RWPE2 (cell line): ENCODE results near the gene OR6S1.

Experiments
- ATAC-seq: fragments of 200-7000 bp; cut with Tn5 transposase; 3 replicates; pipeline ENCODE4 v1.9.1; 2021; ENCODE audit warnings: low read depth
- DNase-seq: peaks from one replicate; pipeline ENCODE4 v3.0.0-alpha.2; 2020; ENCODE audit warnings: low spot score
- H3K27ac ChIP-seq: fragments of 450-650 bp; 2 replicates; pipeline ENCODE4 v1.5.1; 2017; ENCODE audit warnings: mild to moderate bottlenecking; ENCODE audit not compliant: poor library complexity, severe bottlenecking
- H3K27me3 ChIP-seq: fragments of 250-450 bp; sonication (Bioruptor Pico); 2 replicates; pipeline ENCODE4 v1.5.1; 2021; ENCODE audit warnings: mild to moderate bottlenecking, moderate library complexity; ENCODE audit not compliant: insufficient read depth, poor library complexity, severe bottlenecking
- H3K36me3 ChIP-seq: fragments of 250-450 bp; sonication (Bioruptor Pico); 2 replicates; pipeline ENCODE4 v1.5.1; 2020; ENCODE audit warnings: low read depth, mild to moderate bottlenecking, moderate library complexity
- H3K4me1 ChIP-seq: fragments of 250-450 bp; sonication (Bioruptor Pico); 2 replicates; pipeline ENCODE4 v1.5.1; 2021; ENCODE audit warnings: mild to moderate bottlenecking, moderate library complexity; ENCODE audit not compliant: insufficient read depth, poor library complexity, severe bottlenecking
- H3K4me3 ChIP-seq: fragments of 250-450 bp; sonication (Bioruptor Pico); 2 replicates; pipeline ENCODE4 v1.5.1; 2021; ENCODE audit warnings: mild to moderate bottlenecking, moderate library complexity; ENCODE audit not compliant: severe bottlenecking
- H3K9me3 ChIP-seq: fragments of 250-450 bp; sonication (Bioruptor Pico); 2 replicates; pipeline ENCODE4 v1.5.1; 2021; ENCODE audit warnings: mild to moderate bottlenecking, moderate library complexity; ENCODE audit not compliant: severe bottlenecking
- CTCF ChIP-seq: fragments of 450-650 bp; IDR thresholded peaks from one replicate; pipeline ENCODE4 v1.5.1; 2017; ENCODE audit warnings: mild to moderate bottlenecking, moderate library complexity; ENCODE audit not compliant: poor library complexity, severe bottlenecking

The OR6S1 gene

DNA sequence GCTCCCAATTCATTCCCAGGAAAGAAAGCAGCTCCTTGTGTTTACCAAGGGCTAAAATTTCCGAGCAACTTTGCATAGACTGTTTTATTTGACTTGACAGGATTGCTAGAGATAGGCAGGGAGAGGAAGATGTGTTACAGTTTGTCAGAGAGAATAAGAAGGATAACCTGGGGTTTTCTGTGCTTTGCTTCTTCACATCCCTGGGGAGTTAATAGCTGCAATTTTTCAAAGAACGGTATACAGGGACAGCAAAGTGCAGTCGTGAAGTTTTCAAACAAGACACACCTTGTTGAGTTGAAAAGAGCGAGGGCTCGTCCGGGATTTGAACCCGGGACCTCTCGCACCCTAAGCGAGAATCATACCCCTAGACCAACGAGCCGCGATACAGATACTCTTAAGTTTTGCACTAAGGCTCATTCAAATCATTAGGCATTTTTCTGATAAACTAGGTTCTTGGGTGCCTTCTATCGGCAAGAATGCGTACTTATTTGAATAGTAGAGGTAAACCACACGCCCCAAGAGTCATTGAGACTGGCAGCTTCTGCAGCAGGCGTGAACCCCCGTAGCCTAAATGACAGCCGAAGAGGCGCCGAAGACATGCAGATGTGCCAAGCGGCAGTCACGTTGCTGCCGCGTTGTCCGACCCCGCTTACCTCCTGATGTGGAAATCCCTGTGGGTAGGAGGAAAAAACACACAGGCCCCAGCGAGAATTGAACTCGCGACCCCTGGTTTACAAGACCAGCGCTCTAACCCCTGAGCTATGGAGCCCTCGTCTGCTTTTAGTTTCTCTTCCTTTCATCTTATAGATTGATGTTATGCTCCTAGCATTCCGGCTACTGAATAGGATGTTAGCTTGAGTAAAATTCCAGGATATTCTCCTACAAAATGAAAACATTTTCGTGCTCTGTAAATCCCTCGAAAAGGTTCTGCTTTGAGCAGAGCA, 28.1 kb downstream of the OR6S1 start:
- H3K4me3 ChIP-seq, result peak overlapping the region; percentile 52
- H3K9me3 ChIP-seq, result no peaks in the 10 kb centered on the region
- peak; percentile 79 for ATAC-seq
- DNase-seq, result peak; percentile 94
- no peaks in the 10 kb centered on the region for H3K27me3 ChIP-seq
- H3K27ac ChIP-seq, result peak overlapping the region; percentile 71
- TF ChIP-seq CTCF, result peak; percentile 95
- no peaks in the 10 kb centered on the region for H3K36me3 ChIP-seq
- peaks cover 12% of the 10 kb centered on the region for H3K4me1 ChIP-seq

GRCh38 chr14:20612403-20612802, 29.1 kb downstream of the OR6S1 start:
- no peaks in the 10 kb centered on the region for H3K36me3 ChIP-seq
- H3K27ac ChIP-seq, result no peak overlapping the region
- H3K9me3 ChIP-seq, result no peaks in the 10 kb centered on the region
- peaks cover 12% of the 10 kb centered on the region for H3K4me1 ChIP-seq
- no peak for ATAC-seq
- no peaks in the 10 kb centered on the region for H3K27me3 ChIP-seq
- no peak for TF ChIP-seq CTCF
- H3K4me3 ChIP-seq, result no peak overlapping the region
- no peak for DNase-seq

GRCh38 chr14:20611277-20611676, 30.2 kb downstream of the OR6S1 start:
- Histone ChIP-seq H3K4me3 (no peak overlapping the region), H3K27me3 (no peaks in the 10 kb centered on the region), H3K27ac (no peak overlapping the region), H3K9me3 (no peaks in the 10 kb centered on the region), H3K4me1 (peaks cover 12% of the 10 kb centered on the region), H3K36me3 (no peaks in the 10 kb centered on the region)
- ATAC-seq (no peak), DNase-seq (no peak)
- TF ChIP-seq CTCF, result no peak

GRCh38 chr14:20610002-20610765, 31.3 kb downstream of the OR6S1 start:
- Histone ChIP-seq H3K4me1 (peaks cover 9% of the 10 kb centered on the region), H3K27me3 (no peaks in the 10 kb centered on the region), H3K27ac (no peak overlapping the region), H3K9me3 (no peaks in the 10 kb centered on the region), H3K4me3 (peak overlapping the region; percentile 68), H3K36me3 (no peaks in the 10 kb centered on the region)
- DNase-seq, result peak; percentile 73
- TF ChIP-seq CTCF, result no peak
- ATAC-seq, result peak; percentile 47
